AG09319 (cell line): ENCODE data around the gene DENND1C.

ENCODE experiments used
- DNase-seq: peaks from one replicate; pipeline ENCODE4 v3.0.0-alpha.2; 2010; ENCODE audit warnings: low read depth; ENCODE audit errors: extremely low read depth
- CTCF ChIP-seq: IDR thresholded peaks from 2 replicates; pipeline ENCODE4 v1.5.1; 2011; ENCODE audit warnings: low read depth, mild to moderate bottlenecking, inconsistent platforms, low read length, moderate library complexity

Gene DENND1C

DNA sequence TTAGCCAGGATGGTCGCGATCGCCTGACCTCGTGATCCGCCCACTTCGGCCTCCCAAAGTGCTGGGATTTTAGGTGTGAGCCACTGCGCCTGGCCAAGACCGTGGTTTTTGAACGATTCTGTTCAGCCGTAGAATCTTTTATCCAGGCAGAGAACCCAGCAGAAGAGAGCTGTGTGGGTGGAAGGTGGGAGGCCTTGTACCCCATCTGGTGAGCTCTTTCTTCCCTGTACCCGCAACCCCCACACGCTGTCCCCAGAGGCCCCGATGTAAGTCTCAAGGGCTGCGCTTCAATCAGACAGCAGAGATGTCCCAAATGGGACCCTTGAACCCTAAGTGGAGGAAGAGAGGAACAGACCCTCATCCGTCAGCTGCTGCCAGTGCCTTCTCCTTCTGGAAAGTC lies 25.7 kb downstream of the DENND1C start:
- no peak for DNase-seq
- no peak for TF ChIP-seq CTCF

DNA sequence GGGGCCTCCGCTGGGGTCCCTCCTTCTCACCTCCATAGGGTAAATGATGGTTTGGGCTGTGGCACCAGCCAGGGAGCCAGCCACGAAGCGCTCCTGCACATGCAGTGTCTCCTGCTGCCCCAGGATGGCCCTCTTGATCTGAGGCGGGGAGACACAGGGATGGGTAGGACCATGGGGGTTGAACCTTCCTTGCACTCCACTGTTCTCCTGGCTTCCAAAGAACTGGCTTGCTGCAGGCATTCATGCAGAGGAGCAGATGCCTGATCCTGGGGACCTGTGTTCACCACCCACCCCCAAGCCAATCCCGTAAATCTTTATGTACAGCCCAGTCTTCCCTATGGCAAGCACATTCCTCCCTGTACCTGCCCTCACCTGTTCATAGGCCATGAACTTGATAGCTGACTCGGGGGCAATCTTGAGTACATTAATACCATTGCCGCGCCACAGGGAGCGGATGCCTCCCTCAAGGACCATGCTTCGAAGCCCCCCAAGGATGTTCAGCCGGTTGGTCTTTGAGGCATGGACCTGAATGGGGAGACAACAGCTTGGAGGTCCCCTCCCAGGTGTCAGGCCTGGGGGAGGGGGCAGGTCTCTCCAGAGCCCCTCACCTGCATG lies 27.5 kb downstream of the DENND1C start:
- DNase-seq: no peak
- no peak for TF ChIP-seq CTCF

- no peak for TF ChIP-seq CTCF
- DNase-seq: no peak
Measured at GRCh38 chr19:6452899-6453298, 28.7 kb downstream of the DENND1C start.

DNA sequence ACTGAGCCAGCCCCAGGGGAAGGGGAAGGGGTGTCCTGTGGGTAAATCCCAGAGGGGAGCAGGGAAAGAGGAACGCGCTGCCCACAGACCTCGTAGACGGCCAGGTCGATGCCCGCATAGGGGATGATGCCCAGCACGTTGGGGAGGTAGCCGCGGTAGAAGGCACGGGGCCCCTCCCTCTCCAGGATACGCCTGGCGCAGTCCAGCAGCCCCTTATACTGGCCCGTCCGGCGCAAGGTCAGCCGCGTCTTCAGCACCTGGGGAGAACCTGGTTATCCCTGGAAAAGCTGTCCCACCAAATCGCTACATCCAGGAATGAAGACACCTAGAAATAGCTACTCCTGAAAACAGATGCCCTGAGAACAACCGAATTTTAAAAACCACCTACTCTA lies 29.4 kb downstream of the DENND1C start:
- TF ChIP-seq CTCF: no peak

GRCh38 chr19:6451583-6452222 lies 29.9 kb downstream of the DENND1C start:
- no peak for TF ChIP-seq CTCF
- no peak for DNase-seq

More for the DNA sequence above, 29.4 kb downstream of the DENND1C start:
- DNase-seq: no peak

DNA sequence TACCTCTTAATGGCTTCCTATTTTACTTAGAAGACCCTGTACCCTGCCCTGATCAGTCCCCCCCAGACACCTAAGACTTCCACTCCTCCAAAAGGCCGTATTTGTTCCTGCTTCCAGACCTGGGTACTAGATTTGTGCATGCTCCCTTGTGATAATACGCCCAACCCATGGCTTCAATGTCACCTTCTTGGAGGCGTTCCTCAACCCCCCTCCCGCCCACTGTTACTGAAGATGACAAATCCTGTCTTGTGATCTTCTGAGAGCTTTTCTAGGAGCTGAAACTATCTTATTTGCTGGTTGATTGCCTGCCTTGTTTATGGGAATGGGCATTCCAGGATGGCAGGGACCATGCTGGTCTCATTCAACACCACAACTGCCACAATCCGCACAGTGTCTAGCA lies 31.4 kb downstream of the DENND1C start:
- TF ChIP-seq CTCF: no peak
- DNase-seq: no peak

GRCh38 chr19:6448045-6448444 lies 33.5 kb downstream of the DENND1C start:
- no peak for DNase-seq
- TF ChIP-seq CTCF: no peak
